M059J (cell line): ENCODE measurements around the gene TGFBR2. TPM values are rescaled to one million over a fixed set of nuclear protein-coding genes. Genes with fewer than 3 reads are reported as not detected.

ENCODE experiments used
- DNase-seq: peaks from one replicate; pipeline ENCODE4 v3.0.0-alpha.2; 2012; ENCODE audit warnings: low read depth
- total RNA-seq: library from RNA; depleted of rRNA; stranded (reverse); fragments of >200 nt; shearing (Covaris generic); gene quantifications from 2 replicates; pipeline ENCODE4 v1.2.3, GENCODE V29; 2014

The TGFBR2 gene
- total RNA-seq, 1 experiment from 2014 or later = 27.1 TPM

GRCh38 chr3:30719536-30719935 lies 113.1 kb downstream of the TGFBR2 start:
- DNase-seq = no peak

- peak; percentile 88 for DNase-seq
These were observed 114.3 kb downstream of the TGFBR2 start for GRCh38 chr3:30720586-30721313.

- no peak for DNase-seq
These were observed 114.9 kb downstream of the TGFBR2 start for GRCh38 chr3:30721314-30721634.

GRCh38 chr3:30723211-30723610 lies 116.8 kb downstream of the TGFBR2 start:
- DNase-seq = no peak

GRCh38 chr3:30724863-30725262 lies 118.5 kb downstream of the TGFBR2 start:
- DNase-seq = no peak

- DNase-seq = no peak
These were observed 121.7 kb downstream of the TGFBR2 start for GRCh38 chr3:30728143-30728542.

GRCh38 chr3:30729512-30729911 lies 123.1 kb downstream of the TGFBR2 start:
- DNase-seq = no peak

GRCh38 chr3:30729936-30730335 lies 123.5 kb downstream of the TGFBR2 start:
- no peak for DNase-seq

GRCh38 chr3:30730967-30731366 lies 124.6 kb downstream of the TGFBR2 start:
- DNase-seq = no peak

GRCh38 chr3:30733209-30733608 lies 126.8 kb downstream of the TGFBR2 start:
- no peak for DNase-seq

GRCh38 chr3:30733696-30734095 lies 127.3 kb downstream of the TGFBR2 start:
- no peak for DNase-seq

- DNase-seq = no peak
These were observed 131.5 kb downstream of the TGFBR2 start for GRCh38 chr3:30737743-30738499.

GRCh38 chr3:30738605-30739004 lies 132.2 kb downstream of the TGFBR2 start:
- DNase-seq = no peak

GRCh38 chr3:30741889-30742288 lies 135.5 kb downstream of the TGFBR2 start:
- no peak for DNase-seq

- DNase-seq = no peak
These were observed 136.6 kb downstream of the TGFBR2 start for GRCh38 chr3:30742796-30743619.
